ENCODE results near the gene SOCS3.
"Not testable (repeated sequence)": the region's sequence is repeated elsewhere in the genome, so short reads cannot be mapped to it uniquely, and the experiment has no call there.

Gene SOCS3

GRCh38 chr17:78347453-78347852 is 12.4 kb downstream of the SOCS3 start:
- no peak for DNase-seq

GRCh38 chr17:78346605-78347250 is 13.1 kb downstream of the SOCS3 start:
- DNase-seq: no peak

GRCh38 chr17:78345791-78346494 is 13.9 kb downstream of the SOCS3 start:
- no peak for DNase-seq

- no peak for DNase-seq
These were observed 14.7 kb downstream of the SOCS3 start for GRCh38 chr17:78345172-78345571.

- no peak for DNase-seq
These were observed 15.2 kb downstream of the SOCS3 start for GRCh38 chr17:78344666-78345065.

GRCh38 chr17:78343543-78344201 is 16.2 kb downstream of the SOCS3 start:
- DNase-seq: peak in 3 of 4 experiments; percentile 29 to 86 (median 74)

- no peak for DNase-seq
These were observed 16.7 kb downstream of the SOCS3 start for GRCh38 chr17:78343187-78343542.

GRCh38 chr17:78342449-78343186 is 17.3 kb downstream of the SOCS3 start:
- DNase-seq: no peak

GRCh38 chr17:78341559-78342448 is 18.1 kb downstream of the SOCS3 start:
- DNase-seq: no peak

GRCh38 chr17:78340183-78340955 is 19.5 kb downstream of the SOCS3 start:
- DNase-seq: no peak

- peak in 1 of 4 experiments; percentile 27 for DNase-seq
These were observed 21.2 kb downstream of the SOCS3 start for GRCh38 chr17:78338486-78339259.

- DNase-seq: no peak
These were observed 22.4 kb downstream of the SOCS3 start for GRCh38 chr17:78337244-78338109.

GRCh38 chr17:78335209-78335608 is 24.7 kb downstream of the SOCS3 start:
- no peak for DNase-seq

GRCh38 chr17:78332991-78333390 is 26.9 kb downstream of the SOCS3 start:
- no peak for DNase-seq

GRCh38 chr17:78331355-78331754 is 28.5 kb downstream of the SOCS3 start:
- not testable (repeated sequence) for DNase-seq

- DNase-seq: no peak
These were observed 29.2 kb downstream of the SOCS3 start for GRCh38 chr17:78330570-78331224.

- no peak for DNase-seq
These were observed 30.4 kb downstream of the SOCS3 start for GRCh38 chr17:78329263-78330059.

GRCh38 chr17:78327880-78328279 is 32.0 kb downstream of the SOCS3 start:
- DNase-seq: no peak
